ENCODE measurements around the gene DPH7. TPM values are rescaled to one million over a fixed set of nuclear protein-coding genes. Genes with fewer than 3 reads are reported as not detected.

The DPH7 gene
- polyA plus RNA-seq, 1 donor from 2014 or later, result 145 TPM

DNA sequence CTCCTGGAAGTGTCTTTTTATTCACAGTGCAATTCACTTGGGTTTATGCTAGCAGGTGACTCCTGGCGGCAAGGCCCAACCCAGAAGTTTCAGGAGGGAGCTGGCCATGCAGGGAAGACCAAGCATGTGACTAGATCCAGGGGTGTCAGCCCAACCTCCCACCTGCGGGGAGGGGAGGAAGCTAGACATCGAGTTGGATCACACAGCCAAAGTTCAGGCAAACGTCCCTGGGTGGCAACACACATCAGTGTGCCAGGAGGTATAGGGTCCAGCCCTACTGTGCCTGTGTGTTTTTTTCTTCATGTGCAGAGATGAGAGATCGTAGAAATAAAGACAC lies 53.8 kb downstream of the DPH7 start:
- H3K27me3 ChIP-seq (ENCODE audit: insufficient read depth, low read depth, low read length), result no peaks in the 10 kb centered on the region
- H3K9me3 ChIP-seq (ENCODE audit: low read length), result no peaks in the 10 kb centered on the region
- H3K79me2 ChIP-seq (replicated peaks; ENCODE audit: insufficient read depth, low read length), result no peaks in the 10 kb centered on the region
- H3K4me2 ChIP-seq (ENCODE audit: low read length), result no peak overlapping the region
- TF ChIP-seq, protein P1, sequence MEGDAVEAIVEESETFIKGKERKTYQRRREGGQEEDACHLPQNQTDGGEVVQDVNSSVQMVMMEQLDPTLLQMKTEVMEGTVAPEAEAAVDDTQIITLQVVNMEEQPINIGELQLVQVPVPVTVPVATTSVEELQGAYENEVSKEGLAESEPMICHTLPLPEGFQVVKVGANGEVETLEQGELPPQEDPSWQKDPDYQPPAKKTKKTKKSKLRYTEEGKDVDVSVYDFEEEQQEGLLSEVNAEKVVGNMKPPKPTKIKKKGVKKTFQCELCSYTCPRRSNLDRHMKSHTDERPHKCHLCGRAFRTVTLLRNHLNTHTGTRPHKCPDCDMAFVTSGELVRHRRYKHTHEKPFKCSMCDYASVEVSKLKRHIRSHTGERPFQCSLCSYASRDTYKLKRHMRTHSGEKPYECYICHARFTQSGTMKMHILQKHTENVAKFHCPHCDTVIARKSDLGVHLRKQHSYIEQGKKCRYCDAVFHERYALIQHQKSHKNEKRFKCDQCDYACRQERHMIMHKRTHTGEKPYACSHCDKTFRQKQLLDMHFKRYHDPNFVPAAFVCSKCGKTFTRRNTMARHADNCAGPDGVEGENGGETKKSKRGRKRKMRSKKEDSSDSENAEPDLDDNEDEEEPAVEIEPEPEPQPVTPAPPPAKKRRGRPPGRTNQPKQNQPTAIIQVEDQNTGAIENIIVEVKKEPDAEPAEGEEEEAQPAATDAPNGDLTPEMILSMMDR (IDR thresholded peaks at IDR 0.05; ENCODE audit: poor library complexity, severe bottlenecking), result no peak
- TF ChIP-seq MXI1 (conservative IDR thresholded peaks at IDR 0.05; ENCODE audit: poor library complexity, severe bottlenecking) (no peak), EZH2 (IDR thresholded peaks at IDR 0.05; ENCODE audit: borderline replicate concordance, insufficient read depth, low read length, poor library complexity, severe bottlenecking) (no peak), SMC3 (conservative IDR thresholded peaks at IDR 0.05; ENCODE audit: poor library complexity) (no peak), RAD21 (conservative IDR thresholded peaks at IDR 0.05) (no peak)
- H4K20me1 ChIP-seq (ENCODE audit: insufficient read depth), result no peaks in the 10 kb centered on the region
- H3K9me2 ChIP-seq (ENCODE audit: insufficient read depth, low read length), result no peaks in the 10 kb centered on the region
- H3K36me3 ChIP-seq (ENCODE audit: insufficient read depth, low read length), result no peaks in the 10 kb centered on the region
- no peak overlapping the region for H3K27ac ChIP-seq (ENCODE audit: low read length)
- no peak overlapping the region for H3K4me3 ChIP-seq (ENCODE audit: low read length)
- H2AFZ ChIP-seq (ENCODE audit: low read depth, low read length), result no peak overlapping the region
- no peak overlapping the region for H3K9ac ChIP-seq (ENCODE audit: low read length)
- H3F3A ChIP-seq (ENCODE audit: insufficient read depth, low read length, poor library complexity, severe bottlenecking), result no peaks in the 10 kb centered on the region

DNA sequence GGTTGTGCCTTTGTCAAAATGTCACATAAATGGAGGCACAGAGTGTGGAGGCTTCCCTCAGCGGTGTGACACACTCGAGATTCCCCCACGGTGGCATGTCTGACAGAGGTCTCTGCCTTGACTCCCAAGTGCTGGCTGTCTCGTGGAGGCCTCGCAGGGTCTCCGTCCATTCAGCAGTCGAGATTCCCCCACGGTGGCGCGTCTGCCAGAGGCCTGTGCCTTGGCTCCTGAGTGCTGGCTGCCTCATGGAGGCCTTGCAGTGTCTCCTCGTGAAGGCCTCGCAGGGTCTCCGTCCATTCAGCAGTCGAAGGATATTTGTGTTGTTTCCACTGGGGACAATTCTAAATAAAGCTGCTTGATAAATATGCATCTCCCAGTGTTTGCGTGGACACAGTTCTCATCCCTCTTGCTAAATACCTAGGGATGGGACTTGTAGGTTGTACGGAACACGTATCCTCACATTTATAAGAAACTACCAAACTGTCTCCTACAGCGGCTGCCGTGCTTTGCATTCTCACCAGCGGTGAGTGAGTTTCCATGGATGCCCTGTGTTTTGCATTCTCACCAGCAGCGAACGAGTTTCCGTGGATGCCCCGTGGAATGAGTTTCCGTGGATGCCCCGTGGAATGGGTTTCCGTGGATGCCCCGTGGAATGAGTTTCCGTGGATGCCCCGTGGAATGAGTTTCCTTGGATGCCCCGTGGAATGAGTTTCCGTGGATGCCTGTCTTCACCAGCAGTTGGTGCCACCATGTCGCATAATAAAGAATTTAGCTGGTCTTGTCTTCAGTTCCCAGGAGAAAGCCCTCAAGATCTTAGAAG lies 54.4 kb downstream of the DPH7 start:
- Histone ChIP-seq H3K9ac (ENCODE audit: low read length) (no peak overlapping the region), H2AFZ (ENCODE audit: low read depth, low read length) (no peak overlapping the region), H3K27me3 (ENCODE audit: insufficient read depth, low read depth, low read length) (no peaks in the 10 kb centered on the region), H3K4me3 (ENCODE audit: low read length) (no peak overlapping the region), H3K27ac (ENCODE audit: low read length) (no peak overlapping the region), H3K79me2 (replicated peaks; ENCODE audit: insufficient read depth, low read length) (no peaks in the 10 kb centered on the region), H3K36me3 (ENCODE audit: insufficient read depth, low read length) (no peaks in the 10 kb centered on the region), H3K9me2 (ENCODE audit: insufficient read depth, low read length) (no peaks in the 10 kb centered on the region), H3K9me3 (ENCODE audit: low read length) (no peaks in the 10 kb centered on the region), H3F3A (ENCODE audit: insufficient read depth, low read length, poor library complexity, severe bottlenecking) (no peaks in the 10 kb centered on the region), H4K20me1 (ENCODE audit: insufficient read depth) (no peaks in the 10 kb centered on the region), H3K4me2 (ENCODE audit: low read length) (no peak overlapping the region)
- TF ChIP-seq EP300 (conservative IDR thresholded peaks at IDR 0.05; ENCODE audit: poor library complexity, severe bottlenecking) (no peak), SMC3 (conservative IDR thresholded peaks at IDR 0.05; ENCODE audit: poor library complexity) (no peak), TAF1 (IDR thresholded peaks at IDR 0.05; ENCODE audit: low read depth) (no peak), POLR2AphosphoS5 (IDR thresholded peaks at IDR 0.05) (no peak), RAD21 (conservative IDR thresholded peaks at IDR 0.05) (no peak), REST (IDR thresholded peaks at IDR 0.05; ENCODE audit: borderline replicate concordance) (no peak), EZH2 (IDR thresholded peaks at IDR 0.05; ENCODE audit: borderline replicate concordance, insufficient read depth, low read length, poor library complexity, severe bottlenecking) (no peak)
- TF ChIP-seq, protein P1 (IDR thresholded peaks at IDR 0.05; ENCODE audit: poor library complexity, severe bottlenecking), result no peak

Data from neural cell (in vitro differentiated cells).